MM.1S (cell line): ENCODE data around the gene DNAJC21.

ENCODE experiments used
- DNase-seq: peaks from one replicate; pipeline ENCODE4 v3.0.0-alpha.2; 2015
- H2AFZ ChIP-seq: fragments of 300-600 bp; sonication (generic); 2 replicates; pipeline ENCODE4 v1.6.0; 2016; ENCODE audit warnings: antibody characterized with exemption, low read length
- H3F3A ChIP-seq: fragments of 300-600 bp; sonication (generic); 2 replicates; pipeline ENCODE4 v1.6.1; 2016; ENCODE audit warnings: mild to moderate bottlenecking, antibody characterized with exemption, low read length, moderate library complexity, mixed read lengths; ENCODE audit not compliant: insufficient read depth
- H3K27ac ChIP-seq: fragments of 300-600 bp; sonication (generic); 2 replicates; pipeline ENCODE4 v1.5.1; 2016; ENCODE audit warnings: mild to moderate bottlenecking, low read length
- H3K27me3 ChIP-seq: fragments of 300-600 bp; sonication (generic); replicated peaks from 2 replicates; pipeline ENCODE4 v1.6.0; 2016; ENCODE audit warnings: low read length; ENCODE audit not compliant: insufficient read depth
- H3K36me3 ChIP-seq: fragments of 300-600 bp; sonication (generic); replicated peaks from 2 replicates; pipeline ENCODE4 v1.6.1; 2016; ENCODE audit warnings: mild to moderate bottlenecking, low read length, mixed read lengths; ENCODE audit not compliant: insufficient read depth
- H3K4me1 ChIP-seq: fragments of 300-600 bp; sonication (generic); 2 replicates; pipeline ENCODE4 v1.6.1; 2016; ENCODE audit warnings: low read length, mixed read lengths
- H3K4me2 ChIP-seq: fragments of 300-600 bp; sonication (generic); 2 replicates; pipeline ENCODE4 v1.6.0; 2016; ENCODE audit warnings: low read depth, low read length
- H3K4me3 ChIP-seq: fragments of 300-600 bp; sonication (generic); 2 replicates; pipeline ENCODE4 v1.5.1; 2016; ENCODE audit warnings: low read length, mixed read lengths
- H3K79me2 ChIP-seq: fragments of 300-600 bp; sonication (generic); 2 replicates; pipeline ENCODE4 v1.6.1; 2016; ENCODE audit warnings: mixed run types, low read length, mixed read lengths
- H3K9ac ChIP-seq: fragments of 300-600 bp; sonication (generic); 2 replicates; pipeline ENCODE4 v1.6.1; 2016; ENCODE audit warnings: low read length, mixed read lengths
- H3K9me2 ChIP-seq: fragments of 300-600 bp; sonication (generic); replicated peaks from 2 replicates; pipeline ENCODE4 v1.6.1; 2016; ENCODE audit warnings: mild to moderate bottlenecking, low read length, mixed read lengths; ENCODE audit not compliant: insufficient read depth
- H3K9me3 ChIP-seq: fragments of 300-600 bp; sonication (generic); replicated peaks from 2 replicates; pipeline ENCODE4 v1.6.1; 2016; ENCODE audit warnings: mild to moderate bottlenecking, low read length, mixed read lengths; ENCODE audit not compliant: insufficient read depth
- H4K20me1 ChIP-seq: fragments of 300-600 bp; sonication (generic); 2 replicates; pipeline ENCODE4 v1.6.1; 2016; ENCODE audit warnings: mild to moderate bottlenecking, low read length, moderate library complexity, mixed read lengths; ENCODE audit not compliant: insufficient read depth
- CTCF ChIP-seq: fragments of 300-600 bp; sonication (generic); IDR thresholded peaks from 2 replicates; pipeline ENCODE4 v1.5.1; 2016; ENCODE audit warnings: antibody characterized with exemption, low read length, mixed read lengths
- EZH2 ChIP-seq: fragments of 300-600 bp; sonication (generic); optimal IDR thresholded peaks from 2 replicates; pipeline ENCODE3; 2017; ENCODE audit warnings: low read depth, mild to moderate bottlenecking, antibody characterized with exemption, low read length, mixed read lengths
- EZH2phosphoT487 ChIP-seq: fragments of 300-600 bp; sonication (generic); IDR thresholded peaks from 2 replicates; pipeline ENCODE4 v1.6.1; 2018; ENCODE audit warnings: antibody characterized with exemption, low read length

Gene DNAJC21

DNA sequence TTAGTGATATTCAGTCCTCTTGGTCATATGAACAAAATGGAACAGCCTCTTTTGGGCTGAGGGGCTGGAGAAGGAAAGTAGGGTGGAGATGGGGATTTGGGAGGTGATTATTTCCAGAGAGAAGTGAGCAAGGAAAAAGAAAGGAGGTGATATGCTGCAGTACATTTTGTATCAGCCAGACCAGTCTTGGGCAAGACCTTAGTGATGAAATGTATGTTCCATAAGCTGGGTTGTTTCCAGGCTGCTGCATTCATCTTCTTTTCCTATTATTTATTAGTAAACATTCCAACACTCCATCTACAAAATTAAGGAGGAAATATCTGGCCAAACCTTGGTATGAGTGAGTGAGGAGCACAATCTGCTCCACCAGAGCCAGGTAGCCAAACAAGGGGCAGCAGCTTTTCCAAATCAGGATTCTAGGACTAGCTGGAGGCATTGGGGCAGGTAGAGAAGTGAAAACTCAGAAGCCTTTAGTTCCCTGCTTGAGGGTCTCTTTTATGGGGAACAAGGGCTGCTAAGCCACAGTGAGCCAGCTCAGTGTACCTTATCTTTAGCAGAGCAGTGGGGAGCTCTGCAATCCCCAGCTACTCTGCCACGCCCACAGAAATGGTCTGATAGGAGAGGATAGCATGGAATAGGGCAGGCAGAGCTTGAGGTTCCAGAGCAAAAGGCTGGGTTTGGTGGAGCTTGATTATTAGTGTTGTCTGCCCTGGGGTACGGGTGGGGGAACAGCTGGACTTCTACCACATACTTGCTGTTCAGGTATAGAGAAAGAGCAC lies 33.5 kb upstream of the DNAJC21 start:
- Histone ChIP-seq H3K9me2 (no peaks in the 10 kb centered on the region), H3K4me2 (no peak overlapping the region), H2AFZ (no peak overlapping the region), H3K79me2 (no peaks in the 10 kb centered on the region), H3K4me3 (no peak overlapping the region), H4K20me1 (no peaks in the 10 kb centered on the region), H3K27me3 (no peaks in the 10 kb centered on the region), H3K9me3 (no peaks in the 10 kb centered on the region), H3K27ac (no peak overlapping the region), H3K36me3 (no peaks in the 10 kb centered on the region), H3K4me1 (no peaks in the 10 kb centered on the region), H3K9ac (no peak overlapping the region), H3F3A (no peaks in the 10 kb centered on the region)
- DNase-seq: no peak
- no peak for TF ChIP-seq EZH2
- no peak for TF ChIP-seq CTCF
- no peak for TF ChIP-seq EZH2phosphoT487

GRCh38 chr5:34897646-34898045 lies 31.7 kb upstream of the DNAJC21 start:
- no peak for DNase-seq
- no peak overlapping the region for H3K4me2 ChIP-seq

DNA sequence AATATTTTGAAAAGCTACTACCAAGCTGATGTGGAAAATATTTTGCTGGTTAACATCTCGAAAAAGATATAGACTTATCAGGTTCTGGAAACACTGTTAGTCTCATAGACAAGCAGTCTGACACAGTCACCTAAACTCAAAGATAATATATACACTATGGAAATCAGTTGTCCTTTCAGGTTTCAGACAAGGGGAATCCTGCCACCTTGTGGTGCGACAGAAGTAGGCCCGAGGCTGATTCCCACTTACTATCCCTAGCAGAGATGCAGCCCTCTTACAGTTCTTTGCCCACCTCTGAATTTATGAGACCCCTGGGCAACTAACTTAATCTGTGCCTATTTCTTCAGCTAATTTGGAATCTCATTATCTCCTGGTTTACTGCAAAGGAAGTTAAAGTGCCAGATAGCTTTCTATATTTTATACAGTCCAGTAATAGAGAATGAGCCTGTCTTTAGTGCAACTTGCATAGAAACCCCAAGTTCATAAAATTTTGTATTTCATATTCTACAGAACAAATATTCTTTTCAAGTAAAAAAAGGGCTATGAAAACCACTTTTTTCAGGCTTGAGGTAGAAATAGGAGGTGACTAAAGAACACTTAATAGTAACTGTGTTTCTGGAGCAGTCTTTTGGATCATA lies 31.0 kb upstream of the DNAJC21 start:
- H3K9me3 ChIP-seq: no peaks in the 10 kb centered on the region
- no peak overlapping the region for H3K27ac ChIP-seq

More at GRCh38 chr5:34897646-34898045, 31.7 kb upstream of the DNAJC21 start:
- Histone ChIP-seq H2AFZ (no peak overlapping the region), H3K27ac (no peak overlapping the region), H3K27me3 (no peaks in the 10 kb centered on the region), H3K79me2 (no peaks in the 10 kb centered on the region), H3K4me3 (no peak overlapping the region), H3K36me3 (no peaks in the 10 kb centered on the region), H3K9me3 (no peaks in the 10 kb centered on the region), H3K4me1 (no peaks in the 10 kb centered on the region), H4K20me1 (no peaks in the 10 kb centered on the region), H3K9me2 (no peaks in the 10 kb centered on the region), H3K9ac (no peak overlapping the region), H3F3A (no peaks in the 10 kb centered on the region)
- TF ChIP-seq EZH2phosphoT487 (no peak), EZH2 (no peak), CTCF (no peak)

More for the DNA sequence above, 31.0 kb upstream of the DNAJC21 start:
- H3K4me3 ChIP-seq: no peak overlapping the region
- no peak overlapping the region for H2AFZ ChIP-seq
- H4K20me1 ChIP-seq: no peaks in the 10 kb centered on the region
- H3K79me2 ChIP-seq: no peaks in the 10 kb centered on the region
- no peaks in the 10 kb centered on the region for H3K9me2 ChIP-seq
- no peaks in the 10 kb centered on the region for H3K36me3 ChIP-seq
- H3K4me1 ChIP-seq: no peaks in the 10 kb centered on the region
- DNase-seq: peak; percentile 54
- no peak overlapping the region for H3K9ac ChIP-seq
- no peak for TF ChIP-seq EZH2
- TF ChIP-seq CTCF: peak; percentile 82
- no peaks in the 10 kb centered on the region for H3F3A ChIP-seq
- H3K4me2 ChIP-seq: no peak overlapping the region
- H3K27me3 ChIP-seq: no peaks in the 10 kb centered on the region
